Ishikawa (cell line): ENCODE measurements around the gene FAM181A.

Source experiments
- CEBPB ChIP-seq: IDR thresholded peaks from 2 replicates; pipeline ENCODE4 v1.6.1; 2012
- CREB1 ChIP-seq: IDR thresholded peaks from 2 replicates; pipeline ENCODE4 v1.6.1; 2012; ENCODE audit warnings: low read depth
- EGR1 ChIP-seq: IDR thresholded peaks from 2 replicates; pipeline ENCODE4 v1.6.1; 2012
- EP300 ChIP-seq: IDR thresholded peaks from 2 replicates; pipeline ENCODE4 v1.6.1; 2012; ENCODE audit warnings: borderline replicate concordance
- FOXM1 ChIP-seq: IDR thresholded peaks from 2 replicates; pipeline ENCODE4 v1.6.1; 2012; ENCODE audit warnings: low read depth, borderline replicate concordance
- MAX ChIP-seq: IDR thresholded peaks from 2 replicates; pipeline ENCODE4 v1.6.1; 2012
- NFIC ChIP-seq: IDR thresholded peaks from 2 replicates; pipeline ENCODE4 v1.6.1; 2012
- RAD21 ChIP-seq: IDR thresholded peaks from 2 replicates; pipeline ENCODE4 v1.6.1; 2012; ENCODE audit warnings: low read depth
- REST ChIP-seq: IDR thresholded peaks from 2 replicates; pipeline ENCODE4 v1.6.1; 2012; ENCODE audit warnings: low read depth, mild to moderate bottlenecking
- TAF1 ChIP-seq: IDR thresholded peaks from 2 replicates; pipeline ENCODE4 v1.6.1; 2012; ENCODE audit warnings: low read depth, mild to moderate bottlenecking
- TCF12 ChIP-seq: IDR thresholded peaks from 2 replicates; pipeline ENCODE4 v1.6.1; 2012; ENCODE audit warnings: low read depth
- TEAD4 ChIP-seq: IDR thresholded peaks from 2 replicates; pipeline ENCODE4 v1.6.1; 2012
- USF1 ChIP-seq: IDR thresholded peaks from 2 replicates; pipeline ENCODE4 v1.6.1; 2012
- YY1 ChIP-seq: IDR thresholded peaks from 2 replicates; pipeline ENCODE4 v1.6.1; 2012; ENCODE audit warnings: low read depth
- ZBTB7A ChIP-seq: IDR thresholded peaks from 2 replicates; pipeline ENCODE4 v1.6.1; 2012; ENCODE audit warnings: low read depth

Gene FAM181A

GRCh38 chr14:93952829-93953228 is 25.7 kb downstream of the FAM181A start:
- 0 out of 2 replicates have a peak, but pooled peaks have one; percentile 25 for TF ChIP-seq TAF1
- no peak for TF ChIP-seq USF1

GRCh38 chr14:93953263-93953662 is 26.1 kb downstream of the FAM181A start:
- no peak for TF ChIP-seq REST

- TF ChIP-seq TCF12, result no peak
Observed at GRCh38 chr14:93953739-93954515, 26.8 kb downstream of the FAM181A start.

- TF ChIP-seq CREB1 (no peak), FOXM1 (no peak), TCF12 (no peak), NFIC (no peak), RAD21 (no peak), EP300 (no peak), MAX (no peak), EGR1 (no peak), TAF1 (no peak), ZBTB7A (no peak), YY1 (no peak), REST (no peak), USF1 (no peak), CEBPB (no peak), TEAD4 (no peak)
Observed at GRCh38 chr14:93954516-93954830, 27.3 kb downstream of the FAM181A start.

GRCh38 chr14:93954900-93955849 is 28.0 kb downstream of the FAM181A start:
- TF ChIP-seq ZBTB7A (0 out of 2 replicates have a peak, but pooled peaks have one; percentile 17), USF1 (no peak)

- TF ChIP-seq REST, result no peak
- no peak for TF ChIP-seq RAD21
- no peak for TF ChIP-seq CREB1
- TF ChIP-seq CEBPB, result no peak
- TF ChIP-seq ZBTB7A, result no peak
- no peak for TF ChIP-seq TEAD4
- no peak for TF ChIP-seq MAX
- no peak for TF ChIP-seq YY1
- TF ChIP-seq NFIC, result no peak
- TF ChIP-seq EGR1, result no peak
- TF ChIP-seq TCF12, result no peak
- no peak for TF ChIP-seq EP300
- no peak for TF ChIP-seq FOXM1
- TF ChIP-seq TAF1, result no peak
Observed at GRCh38 chr14:93955850-93956481, 28.8 kb downstream of the FAM181A start.
